GM19023 (cell line): ENCODE results near the gene RPL13A.

ENCODE experiments used
- ATAC-seq: cut with Tn5 transposase; IDR thresholded peaks from one replicate; pipeline ENCODE4 v1.9.1; 2021; ENCODE audit warnings: mild to moderate bottlenecking, moderate library complexity; ENCODE audit not compliant: unreplicated experiment

Gene RPL13A

GRCh38 chr19:49539192-49539952, 52.0 kb downstream of the RPL13A start:
- no peak for ATAC-seq
